ENCODE measurements around the gene ACVR1.

DNA sequence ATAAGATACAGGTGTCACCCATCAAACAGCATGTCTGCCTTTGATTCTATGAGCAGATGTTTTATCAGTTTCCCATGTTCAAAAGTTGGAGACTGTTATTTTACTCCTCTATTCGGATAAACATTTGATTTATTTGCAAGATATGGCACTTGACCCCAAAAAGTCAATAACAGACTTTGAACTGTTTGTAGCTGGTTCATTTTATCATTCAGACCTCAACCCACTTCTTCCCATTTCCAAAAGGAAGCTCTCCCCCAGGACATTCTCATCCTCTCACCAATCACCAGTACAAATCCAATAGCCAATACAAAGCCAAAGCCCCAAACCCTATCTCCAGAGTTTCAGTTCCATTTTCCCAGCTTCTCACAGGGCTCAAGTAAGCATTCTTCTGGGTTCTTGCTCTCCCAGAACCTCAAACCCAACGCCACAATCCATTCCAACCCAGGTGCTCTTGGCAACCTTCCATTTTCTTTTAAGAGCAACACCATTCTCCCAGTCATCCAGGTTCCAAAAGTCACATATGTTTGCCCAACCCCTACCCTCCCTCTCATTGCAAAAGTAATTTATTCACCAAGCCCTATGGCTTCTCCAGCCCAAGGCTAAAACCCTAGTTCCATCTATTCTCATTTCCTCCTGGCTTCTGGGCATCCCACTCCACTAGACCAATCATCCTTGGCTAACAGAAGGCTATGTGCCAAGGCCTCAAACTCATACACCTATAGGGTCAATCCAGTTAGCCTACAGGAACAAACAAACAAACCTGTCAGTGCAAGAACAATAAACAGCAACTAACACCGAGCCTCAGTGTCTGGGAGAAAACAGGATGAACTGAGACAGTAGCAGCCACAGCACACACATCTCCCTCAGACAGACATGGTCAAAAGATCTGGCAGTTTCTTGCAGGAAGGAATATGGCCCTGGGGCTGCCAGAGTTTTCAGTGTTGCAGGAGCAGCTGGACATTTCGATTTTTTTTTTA is 9.2 kb downstream of the ACVR1 start:
- no peak for TF ChIP-seq POLR2AphosphoS5 (IDR thresholded peaks at IDR 0.05; ENCODE audit: low read depth, low read length)
- TF ChIP-seq, protein P1, sequence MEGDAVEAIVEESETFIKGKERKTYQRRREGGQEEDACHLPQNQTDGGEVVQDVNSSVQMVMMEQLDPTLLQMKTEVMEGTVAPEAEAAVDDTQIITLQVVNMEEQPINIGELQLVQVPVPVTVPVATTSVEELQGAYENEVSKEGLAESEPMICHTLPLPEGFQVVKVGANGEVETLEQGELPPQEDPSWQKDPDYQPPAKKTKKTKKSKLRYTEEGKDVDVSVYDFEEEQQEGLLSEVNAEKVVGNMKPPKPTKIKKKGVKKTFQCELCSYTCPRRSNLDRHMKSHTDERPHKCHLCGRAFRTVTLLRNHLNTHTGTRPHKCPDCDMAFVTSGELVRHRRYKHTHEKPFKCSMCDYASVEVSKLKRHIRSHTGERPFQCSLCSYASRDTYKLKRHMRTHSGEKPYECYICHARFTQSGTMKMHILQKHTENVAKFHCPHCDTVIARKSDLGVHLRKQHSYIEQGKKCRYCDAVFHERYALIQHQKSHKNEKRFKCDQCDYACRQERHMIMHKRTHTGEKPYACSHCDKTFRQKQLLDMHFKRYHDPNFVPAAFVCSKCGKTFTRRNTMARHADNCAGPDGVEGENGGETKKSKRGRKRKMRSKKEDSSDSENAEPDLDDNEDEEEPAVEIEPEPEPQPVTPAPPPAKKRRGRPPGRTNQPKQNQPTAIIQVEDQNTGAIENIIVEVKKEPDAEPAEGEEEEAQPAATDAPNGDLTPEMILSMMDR (IDR thresholded peaks at IDR 0.05), result no peak

Measured in Panc1 (cell line).